ENCODE data around the gene RUNX1.
"Not testable (repeated sequence)": the region's sequence is repeated elsewhere in the genome, so short reads cannot be mapped to it uniquely, and the experiment has no call there.

Gene RUNX1

GRCh38 chr21:34994766-34995631 lies 54.1 kb downstream of the RUNX1 start:
- in situ Hi-C loops (cut with MboI; ENCODE audit: low sequenced_read_pairs): no loop called here

GRCh38 chr21:34993521-34993921 lies 55.6 kb downstream of the RUNX1 start:
- in situ Hi-C loops (cut with MboI; ENCODE audit: low sequenced_read_pairs): not testable (repeated sequence)

- in situ Hi-C loops (cut with MboI; ENCODE audit: low sequenced_read_pairs): no loop called here
Observed at GRCh38 chr21:34992736-34993398, 56.2 kb downstream of the RUNX1 start.

- in situ Hi-C loops (cut with MboI; ENCODE audit: low sequenced_read_pairs): no loop called here
Observed at GRCh38 chr21:34992180-34992579, 56.9 kb downstream of the RUNX1 start.

GRCh38 chr21:34991366-34991957 lies 57.6 kb downstream of the RUNX1 start:
- in situ Hi-C loops (cut with MboI; ENCODE audit: low sequenced_read_pairs): no loop called here

GRCh38 chr21:34990842-34991241 lies 58.3 kb downstream of the RUNX1 start:
- in situ Hi-C loops (cut with MboI; ENCODE audit: low sequenced_read_pairs): no loop called here

GRCh38 chr21:34989337-34990151 lies 59.6 kb downstream of the RUNX1 start:
- in situ Hi-C loops (cut with MboI; ENCODE audit: low sequenced_read_pairs): no loop called here

- in situ Hi-C loops (cut with MboI; ENCODE audit: low sequenced_read_pairs): no loop called here
Observed at GRCh38 chr21:34988625-34989024, 60.5 kb downstream of the RUNX1 start.

GRCh38 chr21:34988139-34988538 lies 61.0 kb downstream of the RUNX1 start:
- in situ Hi-C loops (cut with MboI; ENCODE audit: low sequenced_read_pairs): no loop called here

- in situ Hi-C loops (cut with MboI; ENCODE audit: low sequenced_read_pairs): no loop called here
Observed at GRCh38 chr21:34987501-34988072, 61.5 kb downstream of the RUNX1 start.

GRCh38 chr21:34986561-34987500 lies 62.3 kb downstream of the RUNX1 start:
- in situ Hi-C loops (cut with MboI; ENCODE audit: low sequenced_read_pairs): no loop called here

- in situ Hi-C loops (cut with MboI; ENCODE audit: low sequenced_read_pairs): no loop called here
Observed at GRCh38 chr21:34984356-34985058, 64.6 kb downstream of the RUNX1 start.

- in situ Hi-C loops (cut with MboI; ENCODE audit: low sequenced_read_pairs): no loop called here
Observed at GRCh38 chr21:34983680-34984086, 65.4 kb downstream of the RUNX1 start.

GRCh38 chr21:34981791-34982190 lies 67.3 kb downstream of the RUNX1 start:
- in situ Hi-C loops (cut with MboI; ENCODE audit: low sequenced_read_pairs): no loop called here

GRCh38 chr21:34980423-34981115 lies 68.5 kb downstream of the RUNX1 start:
- in situ Hi-C loops (cut with MboI; ENCODE audit: low sequenced_read_pairs): no loop called here

- in situ Hi-C loops (cut with MboI; ENCODE audit: low sequenced_read_pairs): no loop called here
Observed at GRCh38 chr21:34979383-34979782, 69.7 kb downstream of the RUNX1 start.

- in situ Hi-C loops (cut with MboI; ENCODE audit: low sequenced_read_pairs): no loop called here
Observed at GRCh38 chr21:34977333-34977732, 71.8 kb downstream of the RUNX1 start.
